Testis (tissue), 2 donors: ENCODE results near the gene SPDEF.

ENCODE experiments used
- POLR2A ChIP-seq: fragments of 450-650 bp; IDR thresholded peaks from one replicate; pipeline ENCODE4 v1.6.1; 2017; ENCODE audit warnings: antibody characterized with exemption, mild to moderate bottlenecking, moderate library complexity
- TF ChIP-seq, protein P1 (sequence below), 3 experiments: fragments of 450-650 bp in 2 of 3; fragments of 200-600 bp in 1 of 3; sonication (generic) in 1 of 3; IDR thresholded peaks; one replicate each; pipeline ENCODE4 v1.5.1; 2016 to 2019; ENCODE audit warnings: antibody characterized with exemption in 3 of 3, mild to moderate bottlenecking in 2 of 3, moderate library complexity in 1 of 3

DNA sequence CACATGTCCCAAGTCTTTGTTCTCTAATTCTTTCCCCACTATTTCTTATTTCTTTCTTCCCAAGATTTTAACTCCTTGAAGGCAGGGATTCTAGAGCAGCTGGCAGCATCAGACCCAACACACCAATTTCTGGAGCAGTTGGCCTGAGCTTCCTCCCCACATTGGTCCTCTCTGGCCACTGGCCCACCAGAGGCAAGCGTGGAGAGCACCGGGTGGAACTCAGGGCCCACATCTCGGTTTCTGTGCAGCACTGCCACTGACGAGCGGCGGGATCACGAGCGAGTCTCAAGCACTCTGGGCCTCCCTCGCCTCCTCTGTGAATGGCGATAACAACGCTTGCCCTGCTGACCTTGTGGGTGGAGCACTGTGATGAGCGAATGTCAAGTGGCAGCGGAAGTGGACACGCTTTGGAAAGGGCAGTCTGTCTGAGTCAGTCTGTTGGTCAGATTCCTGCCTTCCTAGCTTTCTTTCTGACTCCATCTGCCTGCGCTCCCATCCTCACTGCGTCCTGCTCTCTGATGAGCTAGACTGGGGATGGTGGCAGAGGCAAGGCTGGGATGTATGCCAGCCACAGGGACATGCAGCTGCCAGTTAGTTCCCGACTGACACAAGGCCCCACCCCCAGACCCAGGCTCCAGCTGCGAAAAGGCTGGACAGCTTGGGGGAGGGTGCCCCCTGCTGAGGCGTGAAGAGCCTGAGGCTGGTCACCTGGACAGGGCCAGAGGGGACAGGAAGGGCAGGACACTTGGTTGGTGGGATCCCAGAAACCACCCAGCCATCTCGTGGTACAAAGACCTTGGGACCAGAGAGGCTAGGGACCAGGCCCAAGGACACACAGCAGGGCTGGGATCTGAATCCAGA lies 4.5 kb upstream of the SPDEF start:
- TF ChIP-seq, protein P1, sequence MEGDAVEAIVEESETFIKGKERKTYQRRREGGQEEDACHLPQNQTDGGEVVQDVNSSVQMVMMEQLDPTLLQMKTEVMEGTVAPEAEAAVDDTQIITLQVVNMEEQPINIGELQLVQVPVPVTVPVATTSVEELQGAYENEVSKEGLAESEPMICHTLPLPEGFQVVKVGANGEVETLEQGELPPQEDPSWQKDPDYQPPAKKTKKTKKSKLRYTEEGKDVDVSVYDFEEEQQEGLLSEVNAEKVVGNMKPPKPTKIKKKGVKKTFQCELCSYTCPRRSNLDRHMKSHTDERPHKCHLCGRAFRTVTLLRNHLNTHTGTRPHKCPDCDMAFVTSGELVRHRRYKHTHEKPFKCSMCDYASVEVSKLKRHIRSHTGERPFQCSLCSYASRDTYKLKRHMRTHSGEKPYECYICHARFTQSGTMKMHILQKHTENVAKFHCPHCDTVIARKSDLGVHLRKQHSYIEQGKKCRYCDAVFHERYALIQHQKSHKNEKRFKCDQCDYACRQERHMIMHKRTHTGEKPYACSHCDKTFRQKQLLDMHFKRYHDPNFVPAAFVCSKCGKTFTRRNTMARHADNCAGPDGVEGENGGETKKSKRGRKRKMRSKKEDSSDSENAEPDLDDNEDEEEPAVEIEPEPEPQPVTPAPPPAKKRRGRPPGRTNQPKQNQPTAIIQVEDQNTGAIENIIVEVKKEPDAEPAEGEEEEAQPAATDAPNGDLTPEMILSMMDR (IDR thresholded peaks at IDR 0.05), result no peak
- TF ChIP-seq POLR2A, result no peak
